Stimulated activated CD4-positive, alpha-beta T cell treated with anti-CD3 and anti-CD28 coated beads, Interleukin-1b, Interleukin-23, amount 100 ng/mL, for 4 hours (primary cell): ENCODE data around the gene SUSD1.

Experiments
- DNase-seq, 2 donors: peaks; one replicate each; pipeline ENCODE4 v3.0.0-alpha.2; 2020; ENCODE audit warnings: low read depth in 2 of 2

SUSD1 gene

DNA sequence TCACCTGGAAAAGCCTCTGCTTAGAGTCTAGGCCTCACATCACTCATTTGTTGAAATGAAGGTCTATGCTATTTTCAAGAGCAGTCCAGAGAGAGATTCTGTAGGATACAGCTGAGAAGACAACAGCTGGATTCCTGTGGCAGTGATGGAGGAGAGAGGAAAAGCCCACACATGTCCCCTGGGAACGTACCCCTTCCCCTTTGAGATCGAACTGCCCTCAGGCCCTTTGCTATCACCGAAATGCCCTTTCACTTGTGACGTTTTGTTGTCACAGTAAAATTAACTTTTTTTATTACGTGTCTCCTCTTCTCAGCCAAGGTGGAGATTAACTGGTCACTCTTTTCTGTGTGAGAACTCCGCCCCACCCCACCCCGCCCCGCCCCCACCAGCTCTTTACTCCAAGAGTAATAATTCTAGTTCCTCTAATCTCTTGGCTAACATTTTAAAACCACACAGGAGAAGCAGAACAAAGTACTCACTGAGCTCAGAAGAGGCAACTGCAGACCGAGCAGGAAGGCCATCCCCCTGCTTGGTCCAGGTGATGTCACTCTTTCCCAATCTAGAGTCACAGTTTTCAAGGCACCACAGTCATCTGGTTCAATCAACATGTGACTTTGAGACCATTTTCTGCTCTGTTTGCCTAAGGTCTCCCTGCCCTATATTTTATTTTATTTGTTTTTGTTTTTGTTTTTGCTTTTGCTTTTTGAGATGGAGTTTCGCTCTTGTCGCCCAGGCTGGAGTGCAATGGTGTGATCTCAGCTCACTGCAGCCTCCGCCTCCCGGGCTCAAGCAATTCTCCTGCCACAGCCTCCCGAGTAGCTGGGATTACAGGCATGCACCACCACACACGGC lies 105.6 kb downstream of the SUSD1 start:
- DNase-seq = no peak

GRCh38 chr9:112065806-112066606 lies 109.1 kb downstream of the SUSD1 start:
- no peak for DNase-seq

DNA sequence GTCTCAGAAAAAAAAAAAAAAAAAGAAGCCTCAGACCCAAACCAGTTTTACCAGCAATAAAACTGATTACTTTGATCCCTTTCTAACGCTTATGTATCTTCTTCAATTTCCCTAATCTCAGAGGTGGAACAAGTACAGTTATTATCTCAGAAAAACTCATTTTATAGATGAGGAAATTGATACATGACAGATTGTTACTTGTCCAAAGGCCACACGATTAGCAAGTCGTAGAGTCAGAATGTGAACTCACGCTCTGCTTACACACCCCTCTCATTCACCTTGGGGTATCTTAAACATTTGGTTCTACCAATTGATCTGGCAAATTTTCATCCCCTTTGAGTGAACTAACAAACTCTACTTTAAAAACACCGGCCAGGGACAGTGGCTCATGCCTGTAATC lies 110.2 kb downstream of the SUSD1 start:
- no peak for DNase-seq

DNA sequence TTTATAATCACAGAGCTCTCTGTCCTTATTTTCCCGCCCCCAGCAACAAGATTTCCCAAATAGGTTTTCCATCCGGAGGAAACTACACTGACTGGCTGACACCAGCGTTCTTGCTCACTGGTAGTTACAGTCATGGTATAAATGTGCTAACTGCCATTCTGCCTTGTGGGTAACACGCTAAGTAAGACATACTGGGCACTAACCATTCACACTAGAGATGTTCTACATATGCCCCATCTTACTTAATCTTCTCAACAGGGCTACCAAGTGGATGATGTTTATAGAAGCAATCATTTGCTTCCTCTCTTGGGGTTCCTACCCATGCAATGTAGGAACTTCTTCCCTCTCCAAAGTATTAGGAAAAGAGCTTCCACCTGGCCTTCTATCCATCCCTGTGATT lies 111.5 kb downstream of the SUSD1 start:
- DNase-seq = no peak

DNA sequence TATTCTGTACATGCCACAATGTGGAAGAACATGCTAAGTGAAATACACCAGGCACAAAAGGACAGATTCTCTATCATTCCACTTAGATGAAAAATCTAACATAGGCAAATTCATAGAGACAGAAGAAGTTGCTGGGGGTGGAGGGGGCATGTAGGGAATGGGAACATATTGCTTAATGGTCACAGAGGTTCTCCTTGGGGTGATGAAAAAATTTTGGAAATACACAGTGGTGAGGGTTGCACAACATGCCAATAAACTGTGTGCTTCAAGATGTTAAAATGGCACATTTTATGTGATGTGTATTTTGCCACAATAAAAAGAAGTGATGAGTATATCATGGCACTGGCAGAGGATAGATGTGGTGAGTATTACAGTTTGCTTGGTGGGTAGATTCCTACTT lies 111.9 kb downstream of the SUSD1 start:
- no peak for DNase-seq

- no peak for DNase-seq
These were observed 113.9 kb downstream of the SUSD1 start for GRCh38 chr9:112061152-112061740.

DNA sequence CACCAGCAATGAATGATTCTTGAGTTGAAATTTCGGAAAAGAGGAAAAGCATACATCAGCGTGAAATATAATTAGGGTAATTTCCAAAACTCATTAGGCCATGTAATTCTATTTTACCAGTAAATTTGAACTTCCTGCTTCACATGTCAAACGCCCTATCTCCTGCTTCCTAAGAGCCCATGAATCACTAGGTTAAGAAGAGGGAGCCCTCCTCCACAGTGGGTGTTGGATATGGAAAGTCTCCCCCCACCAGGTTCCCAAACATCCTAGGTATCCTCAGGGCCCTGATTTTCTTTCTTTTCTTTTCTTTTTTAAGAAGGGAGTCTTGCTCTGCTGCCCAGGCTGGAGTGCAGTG lies 115.2 kb downstream of the SUSD1 start:
- DNase-seq = no peak

DNA sequence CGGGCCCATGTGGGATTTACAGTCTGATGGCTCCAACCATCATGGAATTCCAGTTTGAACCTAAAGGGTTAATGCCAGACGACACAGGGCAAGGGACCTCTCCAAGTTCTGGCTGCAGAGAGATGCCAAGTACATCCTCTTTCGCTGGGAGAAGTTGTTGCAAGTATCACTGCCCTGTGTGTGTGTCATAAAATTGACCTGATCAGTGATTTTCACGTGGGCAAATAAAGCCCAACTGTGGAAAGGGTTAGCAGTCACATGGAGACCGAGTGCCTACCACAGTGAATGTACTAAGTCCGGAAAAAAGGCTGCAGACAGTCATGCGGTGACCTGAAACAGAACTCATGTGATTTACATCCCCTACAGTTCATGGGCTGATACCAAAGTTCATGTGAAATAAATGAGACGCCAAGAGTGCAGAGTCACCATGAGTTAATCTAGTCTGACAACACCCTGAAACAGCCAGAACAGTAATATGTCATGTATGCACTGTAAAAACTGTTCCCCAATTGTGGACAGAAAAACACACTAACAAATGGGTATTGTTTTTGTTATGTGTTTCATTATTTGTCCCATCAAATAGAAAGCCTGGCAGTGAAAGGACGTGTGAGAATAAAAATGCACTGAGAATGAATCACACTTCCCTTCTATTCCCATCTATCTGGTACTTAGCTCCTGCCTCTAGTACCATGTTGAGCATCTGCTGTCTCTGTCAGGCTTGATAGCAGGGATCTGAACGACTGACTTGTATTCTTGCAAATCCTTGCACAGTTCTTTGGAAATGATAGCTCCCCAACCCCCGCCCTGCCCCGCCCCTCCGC lies 115.7 kb downstream of the SUSD1 start:
- DNase-seq = no peak

DNA sequence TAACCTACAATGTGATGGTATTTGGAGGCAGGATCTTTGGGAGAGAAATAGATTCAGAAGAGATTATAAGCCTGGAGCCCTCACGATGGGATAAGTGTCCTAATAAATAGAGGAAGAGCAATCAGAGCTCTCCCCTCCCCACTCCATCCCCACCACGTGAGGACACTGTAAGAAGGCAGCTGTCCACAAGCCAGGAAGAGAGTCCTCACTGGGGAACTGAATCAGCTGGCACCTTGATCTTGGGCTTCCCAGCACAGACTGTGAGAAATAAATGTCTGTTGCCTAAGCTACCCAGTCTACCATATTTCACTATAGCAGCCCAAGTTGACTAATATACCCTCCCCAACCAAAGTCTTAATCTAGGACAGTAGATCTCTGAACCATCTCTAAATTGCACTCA lies 118.1 kb downstream of the SUSD1 start:
- DNase-seq = no peak

GRCh38 chr9:112054916-112055315 lies 120.2 kb downstream of the SUSD1 start:
- no peak for DNase-seq

DNA sequence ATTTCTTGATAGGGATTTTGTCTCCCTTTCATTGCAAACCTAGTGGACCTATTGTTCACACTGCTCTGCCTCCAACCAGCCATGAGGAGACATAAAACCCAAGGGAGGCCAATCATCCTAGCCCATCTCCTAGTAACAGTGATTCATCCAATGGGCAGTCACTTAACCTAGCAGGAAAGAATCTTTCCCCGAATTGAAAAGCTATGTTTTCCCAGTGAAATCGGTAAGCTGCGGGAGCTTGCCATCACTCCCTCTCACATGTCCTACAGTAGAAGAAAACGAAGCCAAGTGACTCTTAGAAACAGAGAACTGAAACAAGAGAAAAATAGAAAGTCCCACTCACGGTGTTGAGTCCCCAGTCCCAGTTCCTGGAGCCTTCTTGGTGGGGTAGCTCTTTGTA lies 123.3 kb downstream of the SUSD1 start:
- DNase-seq = no peak

- DNase-seq = no peak
These were observed 124.3 kb downstream of the SUSD1 start for GRCh38 chr9:112050544-112051475.

DNA sequence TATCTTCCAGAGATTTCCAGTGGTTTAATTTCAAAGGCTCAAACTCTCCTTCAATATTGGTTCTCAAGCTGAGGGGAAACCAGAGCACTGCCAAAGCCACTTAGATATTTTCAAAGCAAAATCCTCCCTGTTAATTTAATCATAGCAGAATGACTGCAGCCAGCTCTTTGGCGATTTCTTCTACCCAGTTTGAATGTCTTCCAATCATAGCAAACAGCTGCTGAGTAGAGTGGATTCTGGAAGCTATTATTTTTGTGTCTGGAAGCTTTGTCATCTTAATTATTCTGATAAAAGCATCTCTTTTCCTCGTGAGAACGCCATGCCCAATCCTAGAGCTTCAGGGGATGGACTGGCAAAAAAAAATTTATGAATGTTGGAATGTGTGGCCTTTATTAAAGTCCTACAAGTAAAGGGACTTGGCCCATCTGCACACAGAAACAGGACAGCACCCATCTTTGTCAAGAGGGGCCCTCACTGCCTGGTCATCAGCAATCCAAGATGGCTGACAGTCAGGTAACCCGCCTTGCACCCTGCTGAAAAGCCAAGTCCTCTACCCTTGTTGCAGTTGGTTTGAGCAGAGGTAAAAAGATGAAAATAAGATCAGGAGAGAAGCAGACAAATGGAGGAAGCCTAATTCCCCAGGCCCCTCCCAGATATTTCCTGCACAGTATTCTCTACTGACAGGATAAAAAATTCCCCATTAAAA lies 125.1 kb downstream of the SUSD1 start:
- no peak for DNase-seq

DNA sequence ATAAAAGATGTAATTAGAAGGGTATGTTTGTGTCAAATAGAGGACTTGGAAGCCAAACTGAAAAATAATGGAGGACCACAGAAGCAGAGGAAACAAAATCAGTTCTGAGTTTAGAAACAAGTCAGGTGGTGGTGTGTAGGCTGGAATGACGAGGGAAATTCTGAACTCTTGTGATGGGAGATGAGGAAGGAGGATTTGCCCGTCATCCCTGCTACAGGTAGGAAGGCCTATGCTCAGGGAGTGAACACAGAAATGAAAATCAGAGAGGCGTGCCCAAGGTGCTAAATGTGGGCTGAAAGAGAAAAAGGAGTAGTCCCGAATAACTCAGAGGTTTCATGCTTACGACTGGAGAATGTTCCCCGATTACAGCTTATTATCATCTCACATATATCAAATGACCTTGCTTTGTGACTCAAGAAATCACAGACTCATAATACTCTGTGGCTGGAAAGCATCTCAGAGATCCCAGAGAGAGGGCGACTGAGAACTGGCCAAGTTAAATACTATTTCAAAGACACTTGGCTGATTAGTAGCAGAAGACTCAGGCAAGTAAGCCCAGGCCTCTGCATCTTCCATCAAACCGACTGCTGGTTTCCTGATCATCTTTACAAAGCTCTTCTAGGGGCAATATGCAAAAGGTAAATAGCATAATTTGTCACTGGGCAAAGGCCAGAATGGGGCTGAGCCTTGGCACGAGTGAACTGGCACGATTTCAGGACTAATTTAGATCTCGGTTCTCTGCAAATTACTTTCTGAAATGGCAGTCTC lies 126.0 kb downstream of the SUSD1 start:
- DNase-seq = no peak

DNA sequence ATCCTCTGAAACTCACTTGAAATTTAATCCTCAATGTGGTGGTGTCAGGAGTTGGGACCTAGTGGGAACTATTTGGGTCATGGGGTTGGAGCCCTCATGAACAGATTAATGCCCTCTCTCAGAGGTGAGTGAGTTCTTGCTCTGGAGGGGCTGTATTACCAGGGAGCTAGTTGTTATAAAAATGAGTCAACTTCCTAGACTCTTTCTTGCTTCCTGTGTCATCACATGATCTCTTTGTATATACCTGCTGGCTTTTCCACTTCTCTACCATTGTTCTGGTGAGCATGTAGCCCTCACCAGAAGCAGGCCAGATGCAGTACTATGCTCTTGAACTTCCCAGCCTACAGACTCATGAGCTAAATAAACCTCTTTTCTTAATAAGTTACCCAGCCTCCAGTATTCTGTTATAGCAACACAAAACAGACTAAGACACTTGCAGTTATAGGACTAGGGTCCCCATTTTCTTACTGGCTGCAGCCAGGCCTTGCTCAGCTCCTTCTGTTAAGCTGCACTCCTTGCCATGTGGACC lies 127.5 kb downstream of the SUSD1 start:
- DNase-seq = no peak

GRCh38 chr9:112046181-112046580 lies 128.9 kb downstream of the SUSD1 start:
- DNase-seq = no peak

DNA sequence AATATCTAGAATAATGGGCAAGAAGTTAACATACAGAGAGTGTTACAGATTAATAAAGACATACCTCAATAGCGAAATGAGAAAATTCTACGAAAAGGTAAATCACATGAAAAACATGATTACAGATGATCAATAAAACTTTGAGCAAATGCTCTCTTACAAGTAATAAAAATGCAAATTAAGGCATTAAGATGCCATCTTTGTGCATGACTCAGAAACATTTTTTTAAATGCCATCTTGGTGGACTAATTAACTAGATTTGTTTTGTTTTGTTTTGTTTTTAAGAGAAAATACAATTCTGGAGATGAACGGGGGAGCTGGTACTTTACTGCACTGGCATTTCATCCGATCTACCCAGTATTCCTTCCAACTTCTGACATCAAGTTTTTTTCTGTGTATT lies 130.2 kb downstream of the SUSD1 start:
- no peak for DNase-seq

- DNase-seq = no peak
These were observed 130.9 kb downstream of the SUSD1 start for GRCh38 chr9:112044186-112044585.

GRCh38 chr9:112043423-112043822 lies 131.7 kb downstream of the SUSD1 start:
- DNase-seq = no peak
